Measurements from ENCODE around the gene EEF1A2. TPM values are rescaled to one million over a fixed set of nuclear protein-coding genes. Genes with fewer than 3 reads are reported as not detected.
A peak's percentile ranks its signal among the peaks of the same experiment; 100 is the strongest.

EEF1A2 gene
- total and polyA plus RNA-seq, 4 experiments from 2014 or later = 0.36 to 0.81 TPM; not detected in 2

DNA sequence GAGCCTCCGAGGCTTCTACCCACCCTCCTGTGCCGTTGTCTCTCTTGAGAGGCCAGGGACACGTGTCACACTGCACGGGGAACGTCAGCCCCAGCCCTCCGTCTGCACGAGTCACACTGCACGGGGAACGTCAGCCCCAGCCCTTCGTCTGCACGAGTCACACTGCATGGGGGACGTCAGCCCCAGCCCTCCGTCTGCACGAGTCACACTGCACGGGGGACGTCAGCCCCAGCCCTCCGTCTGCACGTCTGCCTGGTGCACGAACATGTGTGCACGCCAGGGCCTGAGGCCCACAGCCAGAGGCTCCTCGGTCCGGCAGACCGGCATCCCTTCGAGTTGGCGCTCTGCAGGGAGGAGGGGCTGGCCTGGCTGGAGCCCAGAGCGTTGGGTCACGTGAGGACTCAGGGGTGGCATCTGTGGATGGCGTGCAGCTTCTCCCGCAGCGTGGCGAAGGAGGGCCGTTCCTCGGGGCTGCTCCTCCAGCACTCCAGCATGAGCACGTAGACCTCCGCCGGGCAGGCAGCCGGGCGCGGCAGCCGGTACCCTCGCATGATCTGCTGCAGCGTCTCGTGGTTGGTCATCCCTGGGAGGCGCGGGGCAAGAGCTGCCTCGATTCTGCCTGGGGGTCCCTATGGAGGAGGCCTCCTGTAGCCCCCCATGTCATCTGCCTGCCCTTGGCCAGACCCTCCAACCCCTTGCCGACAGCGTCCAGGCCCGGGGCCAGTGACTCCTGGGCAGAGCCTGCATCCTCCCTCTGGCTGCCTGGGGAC is 41.7 kb upstream of the EEF1A2 start:
- peaks cover 31% of the 10 kb centered on the region for H3K4me1 ChIP-seq (ENCODE audit: insufficient read depth, low read length)
- H3K4me1 Mint-ChIP-seq = peaks cover 3 to 22% (median 5%) of the 10 kb centered on the region in 4 donors
- CTCF ChIA-PET (ENCODE audit: partially characterized antibody) = no interaction called here
- H3K27ac Mint-ChIP-seq = no peak overlapping the region
- peak overlapping the region in 1 of 8 donors; percentile 31 for H3K4me3 Mint-ChIP-seq
- no peaks in the 10 kb centered on the region for H3K9me3 ChIP-seq (ENCODE audit: control insufficient read depth in 1 of 2, low read length in 2 of 2)
- no peak overlapping the region for H3K4me3 ChIP-seq (ENCODE audit: low read length in 2 of 2)
- POLR2A ChIA-PET (ENCODE audit: partially characterized antibody) = interaction anchor here (6.6 kb wide), 1 partner anchor 18 kb away, joined by 84 read pairs; the partner anchor contains the start of gene PPDPF
- intact Hi-C loops (cut with micrococcal nuclease) = no loop called here
- H3K27ac ChIP-seq (ENCODE audit: low read depth, low read length) = no peak overlapping the region
- H3K36me3 Mint-ChIP-seq = no peaks in the 10 kb centered on the region
- H3K27me3 ChIP-seq (ENCODE audit: insufficient read depth, low read length) = no peaks in the 10 kb centered on the region
- no peaks in the 10 kb centered on the region for H3K9me3 Mint-ChIP-seq
- H3K27me3 Mint-ChIP-seq = peaks cover 2% of the 10 kb centered on the region in 2 donors
- DNase-seq = no peak
- H3K36me3 ChIP-seq (ENCODE audit: insufficient read depth, low read length) = no peaks in the 10 kb centered on the region

DNA sequence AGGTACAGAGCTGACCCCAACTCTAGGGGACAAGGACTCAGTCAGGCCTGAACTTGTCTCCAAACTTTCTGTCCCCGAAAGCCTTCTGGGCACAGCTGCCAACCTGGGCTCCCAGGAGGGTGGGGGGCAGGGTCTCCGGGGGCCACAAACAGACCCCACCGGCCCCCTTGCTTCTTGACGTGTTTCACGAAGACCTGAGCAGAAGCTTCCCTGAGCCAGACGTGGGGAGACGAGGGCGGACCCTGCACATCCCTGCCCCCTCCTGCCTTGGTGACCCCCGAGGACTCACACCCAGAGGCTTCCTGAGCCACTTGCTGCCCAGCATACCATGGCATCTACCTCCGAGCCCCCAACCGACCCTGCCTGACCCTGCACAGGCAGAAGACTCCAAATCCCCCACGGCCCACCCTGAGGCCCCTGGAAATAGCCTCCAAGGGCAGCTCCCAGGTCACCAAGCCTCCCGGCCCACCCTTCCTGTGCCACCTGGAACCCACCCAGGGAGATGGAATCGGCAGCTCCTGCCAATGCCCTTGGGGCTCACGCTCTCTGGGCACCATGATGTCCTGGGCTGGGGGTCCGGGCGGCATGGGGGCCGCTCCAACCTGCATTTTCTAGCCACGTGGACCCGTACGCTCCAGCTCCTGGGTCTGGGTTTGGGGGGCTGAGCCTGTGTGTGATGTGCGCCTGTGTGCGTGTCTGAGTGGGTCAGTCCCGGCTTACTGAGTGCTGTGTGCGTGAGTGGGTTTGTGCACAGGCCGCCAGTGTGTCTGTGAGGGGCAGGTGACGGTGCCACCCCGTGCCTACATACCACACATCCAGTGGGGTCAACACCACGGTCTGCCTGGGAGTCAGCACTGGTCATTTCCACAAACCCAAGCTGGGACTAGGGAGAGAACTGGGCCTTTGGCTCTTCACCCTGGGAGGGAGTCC is 40.8 kb upstream of the EEF1A2 start:
- ChIA-PET CTCF (ENCODE audit: partially characterized antibody) (interaction anchor here (1.2 to 3.9 kb wide), 5 partner anchors 12 to 254 kb away, joined by 4 to 33 read pairs (median 12); partner anchors contain the start of gene LIME1), POLR2A (ENCODE audit: partially characterized antibody) (interaction anchor here (1.0 to 6.6 kb wide), 9 partner anchors 13 to 325 kb away, joined by 3 to 84 read pairs (median 13); partner anchors contain the start of genes FNDC11, GMEB2, PPDPF and RTEL1)
- Histone ChIP-seq H3K4me1 (ENCODE audit: insufficient read depth, low read length) (peaks cover 31% of the 10 kb centered on the region), H3K4me3 (ENCODE audit: low read length in 2 of 2) (no peak overlapping the region), H3K36me3 (ENCODE audit: insufficient read depth, low read length) (no peaks in the 10 kb centered on the region), H3K27ac (ENCODE audit: low read depth, low read length) (no peak overlapping the region), H3K9me3 (ENCODE audit: control insufficient read depth in 1 of 2, low read length in 2 of 2) (no peaks in the 10 kb centered on the region), H3K27me3 (ENCODE audit: insufficient read depth, low read length) (no peaks in the 10 kb centered on the region)
- intact Hi-C loops (cut with micrococcal nuclease) = loop anchor here (2.0 kb wide), 2 partner anchors 167 to 257 kb away; partner anchors contain the start of gene ARFRP1
- DNase-seq = peak in 1 of 5 donors; percentile 36
- Mint-ChIP-seq H3K27me3 (peaks cover 2% of the 10 kb centered on the region in 2 donors), H3K4me3 (peak overlapping the region in 1 of 8 donors; percentile 54), H3K36me3 (no peaks in the 10 kb centered on the region), H3K27ac (peak overlapping the region in 3 of 7 donors; percentile 29 to 35 (median 32)), H3K9me3 (no peaks in the 10 kb centered on the region), H3K4me1 (peaks cover 3 to 22% (median 5%) of the 10 kb centered on the region in 4 donors)

DNA sequence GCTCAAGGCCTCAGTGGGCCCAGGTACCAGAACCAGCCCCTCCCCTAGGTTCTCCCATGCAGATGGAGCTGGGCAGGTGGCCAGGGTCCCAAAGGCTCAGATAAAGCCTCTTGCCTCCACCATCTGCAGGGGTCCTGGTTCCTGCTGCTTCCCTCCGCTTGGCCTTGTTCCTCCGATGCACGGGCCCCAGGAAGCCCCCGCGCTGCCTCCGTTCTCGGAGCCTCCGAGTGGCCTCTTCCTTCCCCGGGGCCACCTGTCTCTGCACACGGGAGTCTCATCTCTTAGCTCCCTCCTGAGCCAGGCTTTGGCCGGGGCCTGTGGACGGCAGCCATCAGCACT is 40.2 kb upstream of the EEF1A2 start:
- CTCF ChIA-PET (ENCODE audit: partially characterized antibody) = interaction anchor here (1.2 to 3.9 kb wide), 9 partner anchors 12 to 438 kb away, joined by 3 to 33 read pairs (median 10); partner anchors contain the start of genes HELZ2 and LIME1
- peak overlapping the region in 2 of 7 donors; percentile 29 to 80 for H3K27ac Mint-ChIP-seq

DNA sequence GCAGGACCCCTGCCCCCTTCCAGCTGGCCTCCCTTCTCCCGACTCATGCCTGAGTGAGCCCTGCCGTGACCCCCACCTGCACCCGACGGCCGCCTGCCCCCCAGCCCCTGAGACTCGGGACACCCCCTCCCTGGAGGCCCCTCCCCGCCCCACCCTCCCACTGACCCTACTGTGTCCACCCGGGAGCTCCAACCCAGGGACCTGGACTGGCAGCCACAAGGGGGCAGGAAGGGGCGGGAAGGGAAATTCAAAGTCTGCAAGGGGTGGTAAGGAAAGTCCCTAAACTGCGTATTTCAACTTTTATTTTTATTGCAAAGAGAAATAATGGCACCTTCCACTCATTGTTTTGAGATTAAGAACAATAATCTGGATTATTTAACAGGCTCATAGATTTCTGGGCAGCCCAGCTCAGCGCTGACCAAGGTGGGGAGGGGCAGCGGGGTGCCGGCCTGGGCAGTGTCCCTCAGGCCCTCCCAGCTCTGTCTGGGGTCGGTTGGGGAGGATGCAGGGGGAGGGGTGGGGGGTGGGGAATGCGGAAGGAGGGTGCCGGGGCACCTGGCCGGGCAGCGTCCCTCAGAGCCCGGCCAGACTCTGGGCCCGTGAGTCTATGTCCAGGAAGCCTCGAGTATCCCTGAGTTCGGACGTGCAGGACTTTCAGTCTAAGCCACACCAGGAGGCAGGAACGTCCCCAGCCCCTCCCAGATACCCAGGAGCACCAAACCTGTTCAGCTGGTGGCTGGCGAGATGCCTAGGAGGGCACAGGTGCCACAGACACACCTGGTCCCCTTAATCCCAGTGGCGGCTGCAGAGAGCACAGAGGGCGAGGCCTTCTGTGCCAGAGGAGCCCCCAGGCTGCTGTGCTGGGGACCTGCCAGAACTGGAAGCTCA is 39.6 kb upstream of the EEF1A2 start:
- POLR2A ChIA-PET (ENCODE audit: partially characterized antibody) = interaction anchor here (0.8 to 6.6 kb wide), 29 partner anchors 12 to 524 kb away, joined by 3 to 84 read pairs (median 7); partner anchors contain the start of genes ARFRP1, FNDC11, GMEB2 and LIME1
- H3K9me3 ChIP-seq (ENCODE audit: control insufficient read depth in 1 of 2, low read length in 2 of 2) = no peaks in the 10 kb centered on the region
- H3K36me3 ChIP-seq (ENCODE audit: insufficient read depth, low read length) = no peaks in the 10 kb centered on the region
- peak overlapping the region; percentile 65 to 85 (median 80) for H3K4me3 Mint-ChIP-seq
- H3K27me3 Mint-ChIP-seq = no peaks in the 10 kb centered on the region
- peaks cover 31% of the 10 kb centered on the region for H3K4me1 ChIP-seq (ENCODE audit: insufficient read depth, low read length)
- peak overlapping the region in 6 of 7 donors; percentile 35 to 89 (median 82) for H3K27ac Mint-ChIP-seq
- no peaks in the 10 kb centered on the region for H3K27me3 ChIP-seq (ENCODE audit: insufficient read depth, low read length)
- intact Hi-C loops (cut with micrococcal nuclease) = loop anchor here (1.0 to 2.0 kb wide), 8 partner anchors 18 to 436 kb away; partner anchors contain the start of genes ARFRP1, PPDPF and RTEL1
- peak overlapping the region in 1 of 2 donors; percentile 56 for H3K4me3 ChIP-seq (ENCODE audit: low read length in 2 of 2)
- CTCF ChIA-PET (ENCODE audit: partially characterized antibody) = interaction anchor here (0.8 to 3.9 kb wide), 28 partner anchors 13 to 444 kb away, joined by 3 to 33 read pairs (median 6); partner anchors contain the start of genes ARFRP1, HELZ2, LIME1 and RTEL1
- H3K27ac ChIP-seq (ENCODE audit: low read depth, low read length) = peak overlapping the region; percentile 68
- peak in 3 of 5 donors; percentile 36 to 80 (median 60) for DNase-seq
- no peaks in the 10 kb centered on the region for H3K36me3 Mint-ChIP-seq
- H3K4me1 Mint-ChIP-seq = peaks cover 0 to 17% (median 2%) of the 10 kb centered on the region in 4 donors
- H3K9me3 Mint-ChIP-seq = no peaks in the 10 kb centered on the region

More for the DNA sequence above, 40.2 kb upstream of the EEF1A2 start:
- Histone ChIP-seq H3K27ac (ENCODE audit: low read depth, low read length) (peak overlapping the region; percentile 68), H3K27me3 (ENCODE audit: insufficient read depth, low read length) (no peaks in the 10 kb centered on the region), H3K9me3 (ENCODE audit: control insufficient read depth in 1 of 2, low read length in 2 of 2) (no peaks in the 10 kb centered on the region), H3K4me1 (ENCODE audit: insufficient read depth, low read length) (peaks cover 31% of the 10 kb centered on the region), H3K4me3 (ENCODE audit: low read length in 2 of 2) (no peak overlapping the region), H3K36me3 (ENCODE audit: insufficient read depth, low read length) (no peaks in the 10 kb centered on the region)
- peaks cover 2% of the 10 kb centered on the region in 2 donors for H3K27me3 Mint-ChIP-seq
- H3K4me3 Mint-ChIP-seq = no peak overlapping the region
- H3K4me1 Mint-ChIP-seq = peaks cover 3 to 22% (median 5%) of the 10 kb centered on the region in 4 donors
- no peaks in the 10 kb centered on the region for H3K9me3 Mint-ChIP-seq
- DNase-seq = peak in 1 of 5 donors; percentile 43
- no peaks in the 10 kb centered on the region for H3K36me3 Mint-ChIP-seq
- POLR2A ChIA-PET (ENCODE audit: partially characterized antibody) = interaction anchor here (1.0 to 6.6 kb wide), 9 partner anchors 13 to 326 kb away, joined by 3 to 84 read pairs (median 13); partner anchors contain the start of genes FNDC11, GMEB2, PPDPF and RTEL1
- intact Hi-C loops (cut with micrococcal nuclease) = loop anchor here (2.0 kb wide), 2 partner anchors 168 to 258 kb away; partner anchors contain the start of gene ARFRP1

DNA sequence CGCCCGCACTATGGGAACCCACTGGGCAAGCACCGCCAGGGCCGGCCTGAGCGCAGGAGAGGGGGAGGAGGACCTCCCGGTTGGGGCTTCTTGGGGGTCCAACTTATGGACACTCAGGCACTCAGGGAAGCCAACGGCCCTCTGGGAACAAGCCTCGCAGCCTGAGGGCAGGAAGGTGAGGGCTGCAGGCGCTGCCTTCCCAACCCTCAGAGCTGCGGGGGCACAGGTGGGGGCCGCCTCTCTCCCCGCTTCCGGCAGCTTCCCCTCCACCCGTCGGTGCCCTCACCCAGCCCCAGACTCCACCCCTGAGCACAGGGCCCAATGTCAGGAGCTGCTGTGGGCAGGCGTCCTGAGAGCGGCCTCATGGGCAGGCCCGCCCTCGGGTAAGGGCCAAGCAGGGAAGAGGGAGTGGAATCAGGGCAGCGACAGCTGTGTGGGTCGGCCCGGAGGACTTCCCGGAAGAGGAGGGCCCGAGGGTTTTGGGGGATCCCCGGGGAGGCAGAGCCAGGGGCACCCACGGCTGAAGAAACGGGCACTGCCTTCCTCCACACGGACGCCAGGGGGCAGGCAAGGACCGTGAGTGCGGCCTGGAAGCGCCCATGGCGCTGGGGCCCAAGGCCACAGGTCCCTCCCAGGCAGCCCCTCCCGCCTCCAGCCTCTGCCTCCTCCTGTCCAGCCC is 38.8 kb upstream of the EEF1A2 start:
- DNase-seq = peak; percentile 92 to 95 (median 93)
- intact Hi-C loops (cut with micrococcal nuclease) = loop anchor here (1.0 to 2.0 kb wide), 10 partner anchors 16 to 437 kb away; partner anchors contain the start of genes ARFRP1, PPDPF and RTEL1
- Histone ChIP-seq H3K4me1 (ENCODE audit: insufficient read depth, low read length) (peaks cover 28% of the 10 kb centered on the region), H3K36me3 (ENCODE audit: insufficient read depth, low read length) (no peaks in the 10 kb centered on the region), H3K9me3 (ENCODE audit: control insufficient read depth in 1 of 2, low read length in 2 of 2) (no peaks in the 10 kb centered on the region), H3K4me3 (ENCODE audit: low read length in 2 of 2) (peak overlapping the region in 1 of 2 donors; percentile 56), H3K27ac (ENCODE audit: low read depth, low read length) (peak overlapping the region; percentile 68), H3K27me3 (ENCODE audit: insufficient read depth, low read length) (no peaks in the 10 kb centered on the region)
- Mint-ChIP-seq H3K27me3 (no peaks in the 10 kb centered on the region), H3K4me3 (peak overlapping the region; percentile 65 to 85 (median 80)), H3K36me3 (no peaks in the 10 kb centered on the region), H3K9me3 (no peaks in the 10 kb centered on the region), H3K27ac (peak overlapping the region; percentile 35 to 89 (median 81)), H3K4me1 (peaks cover 0 to 17% (median 2%) of the 10 kb centered on the region in 4 donors)
- POLR2A ChIA-PET (ENCODE audit: partially characterized antibody) = interaction anchor here (0.7 to 6.6 kb wide), 32 partner anchors 9 to 528 kb away, joined by 3 to 84 read pairs (median 6); partner anchors contain the start of genes ARFRP1, FNDC11, GMEB2 and LIME1
- CTCF ChIA-PET (ENCODE audit: partially characterized antibody) = interaction anchor here (0.6 to 3.9 kb wide), 36 partner anchors 9 to 444 kb away, joined by 3 to 33 read pairs (median 4); partner anchors contain the start of genes ARFRP1, HELZ2, LIME1 and RTEL1

Measured in CD4-positive, alpha-beta memory T cell (primary cell).